ENCODE data around the gene LPCAT1.
"Not testable (repeated sequence)": the region's sequence is repeated elsewhere in the genome, so short reads cannot be mapped to it uniquely, and the experiment has no call there.

Gene LPCAT1

GRCh38 chr5:1521671-1522600 lies 1.8 kb downstream of the LPCAT1 start:
- no peak for DNase-seq (ENCODE audit: low spot score)

GRCh38 chr5:1520791-1521453 lies 2.8 kb downstream of the LPCAT1 start:
- no peak for DNase-seq (ENCODE audit: low spot score)

GRCh38 chr5:1519631-1520210 lies 4.0 kb downstream of the LPCAT1 start:
- DNase-seq (ENCODE audit: low spot score): no peak

GRCh38 chr5:1517838-1518237 lies 5.9 kb downstream of the LPCAT1 start:
- DNase-seq (ENCODE audit: low spot score): no peak

- no peak for DNase-seq (ENCODE audit: low spot score)
These were observed 6.9 kb downstream of the LPCAT1 start for GRCh38 chr5:1516615-1517601.

GRCh38 chr5:1515921-1516571 lies 7.7 kb downstream of the LPCAT1 start:
- no peak for DNase-seq (ENCODE audit: low spot score)

- no peak for DNase-seq (ENCODE audit: low spot score)
These were observed 8.3 kb downstream of the LPCAT1 start for GRCh38 chr5:1515311-1515920.

- not testable (repeated sequence) for DNase-seq (ENCODE audit: low spot score)
These were observed 8.9 kb downstream of the LPCAT1 start for GRCh38 chr5:1514819-1515310.

- DNase-seq (ENCODE audit: low spot score): no peak
These were observed 9.5 kb downstream of the LPCAT1 start for GRCh38 chr5:1514027-1514818.

- DNase-seq (ENCODE audit: low spot score): no peak
These were observed 10.3 kb downstream of the LPCAT1 start for GRCh38 chr5:1513326-1514026.

GRCh38 chr5:1512541-1513291 lies 11.0 kb downstream of the LPCAT1 start:
- no peak for DNase-seq (ENCODE audit: low spot score)

GRCh38 chr5:1511651-1512540 lies 11.9 kb downstream of the LPCAT1 start:
- no peak for DNase-seq (ENCODE audit: low spot score)

GRCh38 chr5:1511048-1511447 lies 12.7 kb downstream of the LPCAT1 start:
- DNase-seq (ENCODE audit: low spot score): no peak

GRCh38 chr5:1510631-1511030 lies 13.1 kb downstream of the LPCAT1 start:
- DNase-seq (ENCODE audit: low spot score): no peak

GRCh38 chr5:1510151-1510561 lies 13.6 kb downstream of the LPCAT1 start:
- DNase-seq (ENCODE audit: low spot score): no peak

- DNase-seq (ENCODE audit: low spot score): no peak
These were observed 14.2 kb downstream of the LPCAT1 start for GRCh38 chr5:1509346-1510085.

All from hematopoietic multipotent progenitor cell treated with erythropoietin and hydrocortisone succinate and interleukin-3 and kit ligand, for 15 days (in vitro differentiated cells).